Measurements from ENCODE around the gene PIH1D2.

PIH1D2 gene

DNA sequence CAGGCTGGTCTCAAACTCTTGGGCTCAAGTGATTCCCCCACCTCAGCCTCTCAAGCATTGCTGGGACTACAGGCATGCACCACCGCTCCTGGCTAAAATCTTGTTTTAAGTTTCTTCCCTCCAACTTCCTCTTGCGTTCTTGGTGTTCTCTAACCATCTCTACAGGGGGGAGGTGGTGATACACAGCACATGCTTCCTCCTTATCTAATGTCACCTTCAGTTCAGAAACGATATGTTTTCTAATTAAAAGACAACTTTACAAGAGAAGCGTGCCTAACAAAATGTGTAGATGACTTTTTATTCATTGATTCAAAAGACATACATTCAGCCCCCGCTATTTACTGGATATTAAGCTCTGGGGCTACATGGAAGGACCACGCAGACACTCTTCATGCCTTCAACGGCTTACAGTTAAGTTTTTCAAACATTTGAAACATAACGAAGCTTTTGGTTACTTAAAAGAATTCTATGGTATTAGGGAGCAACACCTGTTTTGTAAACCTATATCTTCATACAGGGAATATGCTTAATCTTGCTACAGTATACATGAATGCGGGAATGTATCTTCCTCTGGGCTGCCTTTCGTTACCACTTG is 49.5 kb downstream of the PIH1D2 start:
- H3K4me3 ChIP-seq (ENCODE audit: low read length): peak overlapping the region; percentile 67
- H3K4me1 ChIP-seq (ENCODE audit: control insufficient read depth, insufficient read depth, low read length): peaks cover 5% of the 10 kb centered on the region
- H3K9ac ChIP-seq (ENCODE audit: low read length): peak overlapping the region; percentile 87
- H3K27me3 ChIP-seq (ENCODE audit: control insufficient read depth, insufficient read depth, low read length): no peaks in the 10 kb centered on the region
- H3K9me3 ChIP-seq (ENCODE audit: control insufficient read depth, low read length): no peaks in the 10 kb centered on the region
- H3K36me3 ChIP-seq (ENCODE audit: control insufficient read depth, insufficient read depth, low read length): no peaks in the 10 kb centered on the region

DNA sequence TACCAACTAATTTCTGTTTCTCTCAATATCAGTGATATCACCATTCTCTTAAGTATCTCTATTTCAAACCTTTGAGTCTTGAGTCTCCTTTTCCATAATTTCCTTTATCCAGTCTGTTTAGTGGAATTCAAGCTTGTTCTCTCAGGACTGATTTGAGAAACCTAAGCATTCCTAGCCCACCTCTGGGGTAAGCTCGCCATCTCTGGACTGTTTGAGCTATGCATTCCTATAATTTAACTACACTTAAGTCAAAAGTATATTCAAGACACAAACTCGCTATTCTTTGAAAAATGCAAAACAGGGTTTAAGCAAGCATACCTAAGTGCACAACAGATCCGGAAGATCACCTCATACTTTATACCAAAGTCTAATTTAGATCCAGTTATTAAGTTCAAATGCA is 50.7 kb downstream of the PIH1D2 start:
- H3K36me3 ChIP-seq (ENCODE audit: control insufficient read depth, insufficient read depth, low read length): no peaks in the 10 kb centered on the region
- H3K4me1 ChIP-seq (ENCODE audit: control insufficient read depth, insufficient read depth, low read length): peaks cover 5% of the 10 kb centered on the region
- H3K9me3 ChIP-seq (ENCODE audit: control insufficient read depth, low read length): no peaks in the 10 kb centered on the region
- no peaks in the 10 kb centered on the region for H3K27me3 ChIP-seq (ENCODE audit: control insufficient read depth, insufficient read depth, low read length)
- H3K9ac ChIP-seq (ENCODE audit: low read length): no peak overlapping the region
- H3K4me3 ChIP-seq (ENCODE audit: low read length): no peak overlapping the region

DNA sequence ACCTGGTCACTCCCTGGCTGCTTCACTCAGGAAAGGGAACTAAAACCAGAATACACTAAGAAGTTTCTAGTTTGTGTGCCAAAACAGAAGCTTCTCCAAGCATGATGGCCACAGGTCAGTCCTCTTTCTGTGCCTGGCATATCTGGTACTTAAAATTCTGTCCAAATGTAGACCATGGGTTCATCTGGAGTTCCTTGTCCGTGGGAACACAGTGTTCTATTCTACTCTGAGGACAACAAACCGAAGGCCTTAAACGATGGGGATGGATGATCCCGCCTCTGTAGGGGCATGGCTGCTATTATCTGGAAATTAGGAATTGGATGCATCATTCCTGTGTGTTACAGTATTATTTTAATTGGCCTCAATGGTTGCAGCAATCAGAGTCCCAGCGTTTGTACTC is 54.8 kb downstream of the PIH1D2 start:
- Histone ChIP-seq H3K36me3 (ENCODE audit: control insufficient read depth, insufficient read depth, low read length) (no peaks in the 10 kb centered on the region), H3K9me3 (ENCODE audit: control insufficient read depth, low read length) (no peaks in the 10 kb centered on the region), H3K4me1 (ENCODE audit: control insufficient read depth, insufficient read depth, low read length) (peaks cover 18% of the 10 kb centered on the region)

More for the DNA sequence above, 54.8 kb downstream of the PIH1D2 start:
- Histone ChIP-seq H3K4me3 (ENCODE audit: low read length) (no peak overlapping the region), H3K9ac (ENCODE audit: low read length) (no peak overlapping the region), H3K27me3 (ENCODE audit: control insufficient read depth, insufficient read depth, low read length) (no peaks in the 10 kb centered on the region)

Measured in mucosa of stomach (tissue), 1 donor.